H1 (cell line): ENCODE measurements around the gene MUSTN1. TPM values are rescaled to one million over a fixed set of nuclear protein-coding genes. Genes with fewer than 3 reads are reported as not detected.

Source experiments
- ATF3 ChIP-seq: IDR thresholded peaks from 2 replicates; pipeline ENCODE4 v1.6.1; 2011; ENCODE audit warnings: low read depth, mild to moderate bottlenecking, low read length; ENCODE audit not compliant: insufficient read depth
- BRCA1 ChIP-seq: IDR thresholded peaks from 2 replicates; pipeline ENCODE4 v1.6.1; 2012; ENCODE audit warnings: low read depth, low read length, improper control_type of control experiment
- CHD7 ChIP-seq: fragments of 300-600 bp; sonication (generic); IDR thresholded peaks from 2 replicates; pipeline ENCODE4 v1.7.1; 2012; ENCODE audit warnings: low read length, moderate library complexity, mild to moderate bottlenecking, inconsistent platforms; ENCODE audit not compliant: insufficient replicate concordance
- E2F6 ChIP-seq: IDR thresholded peaks from 2 replicates; pipeline ENCODE4 v1.6.1; 2012; ENCODE audit warnings: inconsistent platforms
- POLR2A ChIP-seq, 2 experiments: IDR thresholded peaks; 1 replicate in 1 of 2; 2 replicates in 1 of 2; pipeline ENCODE4 v1.6.1; 2011; ENCODE audit warnings: low read depth in 2 of 2, low read length in 2 of 2, mild to moderate bottlenecking in 2 of 2; ENCODE audit errors: control extremely low read depth in 1 of 2
- RAD21 ChIP-seq, 2 experiments: IDR thresholded peaks in 1 of 2; conservative IDR thresholded peaks in 1 of 2; 2 replicates each; pipeline ENCODE4 v1.6.1; 2011; ENCODE audit warnings: low read depth in 2 of 2, low read length in 2 of 2, improper control_type of control experiment in 1 of 2, inconsistent platforms in 1 of 2, mild to moderate bottlenecking in 1 of 2, moderate library complexity in 1 of 2
- SAP30 ChIP-seq: fragments of 300-600 bp; sonication (generic); IDR thresholded peaks from 2 replicates; pipeline ENCODE4 v1.7.1; 2012; ENCODE audit warnings: low read length, moderate library complexity, mild to moderate bottlenecking, inconsistent platforms; ENCODE audit not compliant: insufficient read depth, insufficient replicate concordance
- SRF ChIP-seq: IDR thresholded peaks from 2 replicates; pipeline ENCODE4 v1.6.1; 2011; ENCODE audit warnings: mild to moderate bottlenecking, low read depth, low read length, moderate library complexity
- polyA plus RNA-seq, 7 experiments: library from polyadenylated mRNA; depleted of rRNA in 3 of 7; stranded (reverse) in 5 of 7; unstranded in 2 of 7; fragments of >200 nt in 5 of 7; fragments of 200-250 nt in 2 of 7; gene quantifications; 1 replicate in 5 of 7; 2 replicates in 1 of 7; 4 replicates in 1 of 7; pipeline versions ENCODE4 v1.2.1 to v1.2.3, GENCODE V29; 2011 to 2013; ENCODE audit warnings: missing spikeins in 2 of 7, mixed read lengths in 2 of 7
- total RNA-seq: library from RNA; stranded (reverse); fragmentation: NEBNext Ultra II Directional; extraction: Animal tissue kit (Norgen Biotek cat#: 25700); gene quantifications from 2 replicates; pipeline ENCODE4 v1.2.1, GENCODE V29; 2021

The MUSTN1 gene
- total and polyA plus RNA-seq, 2 of the 8 experiments (the other 6 are each of a cell fraction or from before 2014, with no cell fraction given), result 1.1 to 2.4 TPM

GRCh38 chr3:52860424-52860768 lies 25.6 kb upstream of the MUSTN1 start (continued):
- no peak for TF ChIP-seq SRF
- TF ChIP-seq POLR2A (IDR thresholded peaks at IDR 0.05; ENCODE audit: control extremely low read depth in 1 of 2, low read depth in 2 of 2, low read length in 2 of 2), result no peak
- TF ChIP-seq BRCA1, result no peak
- TF ChIP-seq E2F6, result no peak
- TF ChIP-seq SAP30, result no peak
- TF ChIP-seq CHD7, result no peak
- no peak for TF ChIP-seq RAD21 (IDR thresholded peaks at IDR 0.05 in 1 of 2, conservative IDR thresholded peaks at IDR 0.05 in 1 of 2; ENCODE audit: low read depth in 2 of 2, low read length in 2 of 2)
- no peak for TF ChIP-seq ATF3
